RWPE1 (cell line): Measurements from ENCODE around the gene CCDC137.

Experiments used
- CTCF ChIA-PET: fragments of 350-600 bp; sonication (Branson Sonifier 250); formaldehyde crosslinking; extraction: SDS; loops from one replicate; lab custom pipeline; 2021; lab: Yijun Ruan, JAX
- POLR2A ChIA-PET: fragments of 400-600 bp; formaldehyde crosslinking; extraction: SDS; loops from one replicate; lab custom pipeline; 2020; ENCODE audit warnings: antibody characterized with exemption; ENCODE audit not compliant: low non-redundant PET; lab: Yijun Ruan, JAX
- DNase-seq: peaks from one replicate; pipeline ENCODE4 v3.0.0; 2012; ENCODE audit warnings: low spot score
- H3K27ac ChIP-seq: fragments of 450-650 bp; 2 replicates; pipeline ENCODE4 v1.5.1; 2017
- TF ChIP-seq, protein P1 (sequence below): fragments of 450-650 bp; conservative IDR thresholded peaks from 2 replicates; pipeline ENCODE4 v1.5.1; 2017; ENCODE audit warnings: low read depth, mild to moderate bottlenecking

Gene CCDC137

GRCh38 chr17:81644496-81644895 is 22.0 kb upstream of the CCDC137 start:
- ChIA-PET CTCF (no interaction called here), POLR2A (no interaction called here)
- DNase-seq: no peak
- TF ChIP-seq, protein P1, sequence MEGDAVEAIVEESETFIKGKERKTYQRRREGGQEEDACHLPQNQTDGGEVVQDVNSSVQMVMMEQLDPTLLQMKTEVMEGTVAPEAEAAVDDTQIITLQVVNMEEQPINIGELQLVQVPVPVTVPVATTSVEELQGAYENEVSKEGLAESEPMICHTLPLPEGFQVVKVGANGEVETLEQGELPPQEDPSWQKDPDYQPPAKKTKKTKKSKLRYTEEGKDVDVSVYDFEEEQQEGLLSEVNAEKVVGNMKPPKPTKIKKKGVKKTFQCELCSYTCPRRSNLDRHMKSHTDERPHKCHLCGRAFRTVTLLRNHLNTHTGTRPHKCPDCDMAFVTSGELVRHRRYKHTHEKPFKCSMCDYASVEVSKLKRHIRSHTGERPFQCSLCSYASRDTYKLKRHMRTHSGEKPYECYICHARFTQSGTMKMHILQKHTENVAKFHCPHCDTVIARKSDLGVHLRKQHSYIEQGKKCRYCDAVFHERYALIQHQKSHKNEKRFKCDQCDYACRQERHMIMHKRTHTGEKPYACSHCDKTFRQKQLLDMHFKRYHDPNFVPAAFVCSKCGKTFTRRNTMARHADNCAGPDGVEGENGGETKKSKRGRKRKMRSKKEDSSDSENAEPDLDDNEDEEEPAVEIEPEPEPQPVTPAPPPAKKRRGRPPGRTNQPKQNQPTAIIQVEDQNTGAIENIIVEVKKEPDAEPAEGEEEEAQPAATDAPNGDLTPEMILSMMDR: no peak
- no peak overlapping the region for H3K27ac ChIP-seq

DNA sequence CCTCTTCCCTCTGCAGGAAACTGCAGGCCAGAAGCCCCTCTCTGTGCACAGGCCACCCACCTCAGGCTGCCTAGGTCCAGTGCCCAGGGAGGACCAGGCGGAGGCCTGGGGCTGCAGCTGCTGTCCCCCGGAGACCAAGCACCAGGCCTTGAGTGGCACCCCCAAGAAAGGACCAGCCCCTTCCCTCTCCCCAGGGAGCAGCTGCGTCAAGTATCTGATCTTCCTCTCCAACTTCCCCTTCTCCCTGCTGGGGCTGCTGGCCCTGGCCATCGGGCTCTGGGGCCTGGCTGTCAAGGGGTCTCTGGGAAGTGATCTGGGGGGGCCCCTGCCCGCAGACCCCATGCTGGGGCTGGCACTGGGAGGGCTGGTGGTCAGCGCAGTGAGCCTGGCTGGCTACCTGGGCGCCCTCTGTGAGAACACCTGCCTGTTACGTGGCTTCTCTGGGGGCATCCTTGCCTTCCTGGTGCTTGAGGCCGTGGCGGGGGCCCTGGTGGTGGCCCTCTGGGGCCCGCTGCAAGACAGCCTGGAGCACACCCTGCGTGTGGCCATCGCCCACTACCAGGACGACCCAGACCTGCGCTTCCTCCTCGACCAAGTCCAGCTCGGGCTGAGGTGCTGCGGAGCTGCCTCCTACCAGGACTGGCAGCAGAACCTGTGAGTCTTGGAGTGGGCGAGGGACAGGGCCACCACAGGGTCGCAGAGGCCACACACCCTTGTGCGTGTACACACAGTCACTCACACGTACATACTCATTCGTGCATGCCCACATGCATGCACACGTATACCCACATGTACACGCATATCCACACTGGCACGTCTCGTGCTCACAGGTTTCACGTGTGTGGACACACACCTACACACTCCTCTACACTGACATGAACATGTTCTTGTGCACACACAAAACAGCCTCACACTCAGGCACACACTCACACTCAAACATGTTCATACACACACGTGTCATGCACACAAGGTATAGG is 21.3 kb upstream of the CCDC137 start:
- CTCF ChIA-PET: interaction anchor here (1.2 kb wide), 1 partner anchor 30 kb away, joined by 3 read pairs; no protein-coding TSS in a partner anchor
- POLR2A ChIA-PET: no interaction called here
- no peak overlapping the region; the same call in 1 of the 2 replicates for H3K27ac ChIP-seq
- TF ChIP-seq, protein P1: no peak
- DNase-seq: no peak

- ChIA-PET POLR2A (no interaction called here), CTCF (interaction anchor here (0.7 to 1.2 kb wide), 3 partner anchors 12 to 29 kb away, joined by 3 to 4 read pairs (median 3); no protein-coding TSS in a partner anchor)
- DNase-seq: no peak
- no peak overlapping the region for H3K27ac ChIP-seq
- TF ChIP-seq, protein P1: no peak
Observed at GRCh38 chr17:81646869-81647600, 19.5 kb upstream of the CCDC137 start.

GRCh38 chr17:81647640-81648012 is 18.9 kb upstream of the CCDC137 start:
- TF ChIP-seq, protein P1: no peak
- no peak for DNase-seq
- ChIA-PET POLR2A (no interaction called here), CTCF (interaction anchor here (0.7 to 1.0 kb wide), 2 partner anchors 11 to 28 kb away, joined by 3 to 4 read pairs; no protein-coding TSS in a partner anchor)
- no peak overlapping the region for H3K27ac ChIP-seq

- ChIA-PET CTCF (interaction anchor here (0.7 kb wide), 1 partner anchor 11 kb away, joined by 3 read pairs; no protein-coding TSS in a partner anchor), POLR2A (no interaction called here)
- DNase-seq: no peak
- no peak overlapping the region for H3K27ac ChIP-seq
- TF ChIP-seq, protein P1: no peak
Observed at GRCh38 chr17:81648013-81648706, 18.4 kb upstream of the CCDC137 start.

DNA sequence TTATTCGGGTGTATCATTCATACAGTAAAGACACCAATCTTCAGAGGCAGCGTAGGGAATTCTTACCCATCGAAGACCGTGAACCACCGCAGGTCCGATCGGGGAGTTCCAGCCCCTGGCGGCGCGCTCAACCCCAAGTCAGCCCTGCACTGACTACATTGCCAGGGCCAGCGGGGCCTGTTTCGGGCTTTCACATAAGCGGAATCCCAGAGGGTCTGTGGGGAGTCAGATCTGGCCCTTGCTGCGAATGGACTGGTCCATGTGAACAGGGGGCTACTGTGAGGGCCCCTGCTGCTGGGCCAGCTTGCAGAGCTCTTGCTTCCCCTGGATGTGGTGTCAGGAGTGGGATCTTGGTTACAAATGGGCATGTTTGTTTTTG is 17.8 kb upstream of the CCDC137 start:
- no peak for DNase-seq
- H3K27ac ChIP-seq: no peak overlapping the region
- POLR2A ChIA-PET: no interaction called here
- TF ChIP-seq, protein P1: no peak
- CTCF ChIA-PET: no interaction called here
